GM10266 (cell line): Measurements from ENCODE around the gene SHISA8.

ENCODE experiments used
- DNase-seq: peaks from one replicate; pipeline ENCODE4 v3.0.0; 2012; ENCODE audit errors: extremely low spot score
- TF ChIP-seq, protein P1 (sequence below): IDR thresholded peaks from 2 replicates; pipeline ENCODE4 v1.5.1; 2012; ENCODE audit warnings: mild to moderate bottlenecking, low read depth; ENCODE audit not compliant: control insufficient read depth, insufficient read depth; ENCODE audit errors: missing control alignments

Gene SHISA8

DNA sequence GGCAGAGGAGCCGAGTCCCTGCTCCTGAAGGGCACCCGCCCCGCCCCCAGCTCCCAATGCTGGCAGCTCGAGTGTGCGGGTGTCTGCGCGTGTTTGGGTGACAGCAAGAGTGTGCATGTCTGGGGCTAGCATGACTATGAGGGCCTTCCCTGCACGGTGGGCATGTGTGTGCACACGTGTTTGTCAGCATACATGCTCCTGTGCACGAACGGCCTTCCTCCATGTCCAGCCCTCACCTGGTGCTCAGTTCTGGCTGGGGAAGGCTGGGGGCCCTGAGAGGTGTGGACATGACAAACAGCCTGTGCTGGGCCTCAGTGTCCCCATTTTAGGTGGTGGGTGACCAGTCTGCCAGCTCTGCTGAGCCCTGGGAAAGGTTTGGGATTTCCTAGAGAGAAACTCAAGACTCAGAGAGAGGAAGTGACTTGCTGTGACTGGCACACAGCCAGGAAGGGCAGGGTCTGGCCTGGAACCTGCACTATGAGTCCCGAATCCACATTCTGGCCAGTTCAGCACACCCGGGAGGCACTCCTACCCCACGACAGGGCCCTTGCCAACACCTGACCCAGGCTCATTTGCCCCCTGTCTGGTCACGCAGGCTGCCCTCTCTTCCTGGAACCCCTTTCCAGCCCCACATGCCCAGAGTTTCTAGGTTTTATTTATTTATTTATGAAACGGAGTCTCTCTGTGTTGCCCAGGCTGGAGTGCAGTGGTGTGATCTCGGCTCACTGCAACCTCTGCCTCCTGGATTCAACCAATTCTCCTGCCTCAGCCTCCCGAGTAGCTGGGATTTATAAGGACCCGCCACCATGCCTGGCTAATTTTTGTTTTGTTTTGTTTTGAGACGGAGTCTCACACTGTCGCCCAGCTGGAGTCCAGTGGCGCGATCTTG lies 3.3 kb upstream of the SHISA8 start:
- peak; percentile 53 for DNase-seq
- TF ChIP-seq, protein P1, sequence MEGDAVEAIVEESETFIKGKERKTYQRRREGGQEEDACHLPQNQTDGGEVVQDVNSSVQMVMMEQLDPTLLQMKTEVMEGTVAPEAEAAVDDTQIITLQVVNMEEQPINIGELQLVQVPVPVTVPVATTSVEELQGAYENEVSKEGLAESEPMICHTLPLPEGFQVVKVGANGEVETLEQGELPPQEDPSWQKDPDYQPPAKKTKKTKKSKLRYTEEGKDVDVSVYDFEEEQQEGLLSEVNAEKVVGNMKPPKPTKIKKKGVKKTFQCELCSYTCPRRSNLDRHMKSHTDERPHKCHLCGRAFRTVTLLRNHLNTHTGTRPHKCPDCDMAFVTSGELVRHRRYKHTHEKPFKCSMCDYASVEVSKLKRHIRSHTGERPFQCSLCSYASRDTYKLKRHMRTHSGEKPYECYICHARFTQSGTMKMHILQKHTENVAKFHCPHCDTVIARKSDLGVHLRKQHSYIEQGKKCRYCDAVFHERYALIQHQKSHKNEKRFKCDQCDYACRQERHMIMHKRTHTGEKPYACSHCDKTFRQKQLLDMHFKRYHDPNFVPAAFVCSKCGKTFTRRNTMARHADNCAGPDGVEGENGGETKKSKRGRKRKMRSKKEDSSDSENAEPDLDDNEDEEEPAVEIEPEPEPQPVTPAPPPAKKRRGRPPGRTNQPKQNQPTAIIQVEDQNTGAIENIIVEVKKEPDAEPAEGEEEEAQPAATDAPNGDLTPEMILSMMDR = no peak

DNA sequence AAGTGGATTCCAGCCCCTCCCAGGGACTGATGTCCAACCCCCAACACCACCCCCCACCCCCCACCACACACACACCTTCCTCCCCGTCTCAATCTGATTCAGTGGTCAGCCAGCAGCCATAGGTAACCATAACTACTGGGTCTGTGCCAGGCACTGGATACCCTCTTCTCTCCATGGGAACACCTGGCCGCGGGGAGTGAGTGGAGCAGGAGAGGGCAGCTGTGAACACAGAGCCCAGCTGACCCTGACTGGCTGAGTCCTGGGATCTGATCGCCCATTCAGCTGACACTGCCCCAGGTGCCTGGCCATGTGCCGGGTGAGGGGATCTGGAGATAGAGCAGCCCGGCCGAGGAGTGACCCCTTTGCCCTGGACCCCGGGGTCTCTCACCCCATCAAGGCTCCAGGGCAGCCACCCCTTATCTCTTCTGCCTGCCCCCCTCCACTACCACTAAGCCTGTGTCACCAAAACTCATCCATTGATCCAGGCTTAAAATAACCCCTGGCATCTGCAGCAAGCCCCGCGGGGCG lies 2.6 kb upstream of the SHISA8 start:
- TF ChIP-seq, protein P1 = no peak
- DNase-seq = no peak

DNA sequence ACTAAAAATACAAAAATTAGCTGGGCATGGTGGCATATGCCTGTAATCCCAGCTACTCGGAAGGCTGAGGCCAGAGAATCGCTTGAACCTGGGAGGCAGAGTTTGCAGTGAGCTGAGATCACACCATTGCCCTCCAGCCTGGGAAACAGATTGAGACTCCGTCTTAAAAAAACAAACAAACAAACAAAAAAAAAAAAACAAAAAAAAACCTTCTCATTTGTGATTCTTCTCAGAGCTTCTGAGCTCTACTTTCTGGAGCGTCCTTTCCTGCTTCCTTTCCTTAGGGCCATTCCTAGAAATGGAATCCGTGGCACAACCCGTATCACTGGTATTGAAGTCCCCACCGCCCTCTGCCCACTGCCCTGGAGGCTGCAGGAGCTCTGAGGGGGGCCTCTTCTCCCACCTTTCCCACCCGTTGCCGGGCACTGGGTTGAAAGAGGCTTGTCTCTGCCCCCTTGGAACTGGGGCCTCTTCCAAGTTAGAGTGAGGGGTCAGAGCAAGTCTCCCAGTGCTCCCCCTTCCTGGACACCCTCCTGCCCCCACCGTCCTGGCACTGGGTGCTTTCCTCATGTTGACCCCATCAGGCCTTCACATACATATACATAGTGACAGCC lies 2.0 kb upstream of the SHISA8 start:
- TF ChIP-seq, protein P1 = no peak
- DNase-seq = no peak

DNA sequence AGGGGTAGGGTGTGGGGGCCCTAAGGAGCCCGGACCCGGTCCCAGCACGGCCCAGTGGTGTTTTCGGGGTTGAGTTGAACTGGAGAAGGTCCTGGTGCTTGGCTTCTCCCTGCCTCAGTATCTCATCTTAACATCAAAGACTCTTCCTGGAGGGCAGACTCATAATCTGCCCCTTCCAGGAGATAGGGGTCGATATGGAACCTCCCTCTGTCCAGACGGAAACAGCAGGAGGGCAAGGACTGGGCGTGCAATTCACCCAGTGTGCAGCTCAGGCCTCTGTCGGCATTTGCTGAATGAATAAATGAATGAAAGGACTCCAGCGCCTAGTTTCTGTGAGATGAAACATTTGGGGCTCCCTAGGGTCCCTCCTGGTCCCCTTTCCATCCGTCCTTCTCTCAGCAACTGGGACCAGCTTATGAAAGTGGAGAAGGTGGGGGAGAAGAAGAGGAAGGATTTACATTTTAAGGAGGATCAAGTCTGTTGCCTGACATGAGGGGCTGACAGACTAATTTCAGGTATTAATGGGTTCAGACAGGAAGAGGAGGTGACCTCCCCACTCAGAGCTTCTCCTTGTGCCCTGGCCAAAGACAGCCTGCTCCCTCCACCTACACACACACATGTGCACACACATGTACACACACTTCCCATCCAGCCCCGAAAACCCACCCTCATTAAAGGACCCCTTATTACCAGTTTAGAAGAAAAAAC lies 1.1 kb upstream of the SHISA8 start:
- DNase-seq = peak; percentile 45

DNA sequence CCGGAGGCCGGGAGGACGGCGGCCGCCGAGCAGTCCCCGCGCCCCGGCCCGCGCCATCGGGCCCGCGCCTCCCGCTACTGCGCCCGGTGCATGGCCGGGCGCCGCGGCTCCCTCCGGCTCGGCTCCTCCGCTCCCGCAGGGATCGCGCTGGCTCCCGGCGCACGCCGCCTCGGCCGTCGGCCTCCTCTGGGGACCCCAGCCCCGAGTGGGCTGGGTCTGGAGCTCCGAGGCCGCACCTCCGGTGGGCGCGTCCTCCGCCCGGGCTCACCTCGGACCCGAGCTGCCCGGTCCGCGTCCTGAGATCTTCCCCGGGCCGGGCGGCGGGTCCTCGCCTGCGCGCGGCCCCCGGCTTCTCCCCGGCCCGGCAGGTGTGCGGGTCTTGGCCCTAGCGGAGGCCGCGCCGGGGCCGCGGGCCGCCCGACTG lies 251 bp downstream of the SHISA8 start:
- peak; percentile 61 for DNase-seq
- TF ChIP-seq, protein P1 = no peak

More for the DNA sequence above, 1.1 kb upstream of the SHISA8 start:
- TF ChIP-seq, protein P1 = no peak

DNA sequence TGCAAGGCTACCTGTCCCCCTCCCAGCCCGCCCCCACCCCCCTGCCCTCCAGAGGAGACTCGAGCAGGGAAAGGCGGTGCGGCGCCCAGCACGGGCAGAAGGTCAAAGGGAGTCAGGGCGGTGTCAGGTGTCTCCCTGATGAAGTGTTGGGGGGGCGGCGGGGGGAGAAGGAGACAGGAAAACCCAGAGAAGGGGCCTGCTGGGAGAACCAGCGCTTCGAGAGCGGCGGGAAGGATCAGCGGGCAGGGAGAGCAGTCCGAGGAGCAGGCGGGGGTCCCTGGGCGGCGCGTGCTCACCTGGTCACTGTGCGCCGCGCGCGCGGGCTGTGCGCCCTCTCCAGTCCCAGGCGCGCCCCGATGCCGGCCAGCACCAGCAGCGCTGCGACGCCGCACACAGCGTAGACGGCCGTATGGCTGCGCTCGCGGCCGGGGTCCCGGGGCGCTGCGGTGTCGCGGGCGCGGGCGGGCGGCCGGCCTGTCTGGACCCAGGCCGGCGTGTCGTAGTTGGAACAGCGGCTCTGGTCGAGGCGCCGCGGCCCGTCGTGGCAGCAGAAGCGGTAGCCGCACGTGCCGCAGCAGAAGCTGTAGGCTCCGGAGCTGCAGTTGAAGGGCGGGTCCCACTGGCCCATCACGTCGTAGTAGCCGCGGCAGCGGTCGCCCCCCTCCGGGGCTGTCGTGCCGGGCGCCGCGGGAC lies 886 bp downstream of the SHISA8 start:
- TF ChIP-seq, protein P1 = peak; percentile 27

More for the DNA sequence above, 886 bp downstream of the SHISA8 start:
- no peak for DNase-seq
